GM19099 (cell line): ENCODE results near the gene BTG3.

ENCODE experiments used
- POLR2A ChIP-seq: IDR thresholded peaks from 3 replicates; pipeline ENCODE4 v1.6.1; 2011; ENCODE audit warnings: low read depth; ENCODE audit not compliant: insufficient read length; ENCODE audit errors: extremely low read depth

The BTG3 gene

DNA sequence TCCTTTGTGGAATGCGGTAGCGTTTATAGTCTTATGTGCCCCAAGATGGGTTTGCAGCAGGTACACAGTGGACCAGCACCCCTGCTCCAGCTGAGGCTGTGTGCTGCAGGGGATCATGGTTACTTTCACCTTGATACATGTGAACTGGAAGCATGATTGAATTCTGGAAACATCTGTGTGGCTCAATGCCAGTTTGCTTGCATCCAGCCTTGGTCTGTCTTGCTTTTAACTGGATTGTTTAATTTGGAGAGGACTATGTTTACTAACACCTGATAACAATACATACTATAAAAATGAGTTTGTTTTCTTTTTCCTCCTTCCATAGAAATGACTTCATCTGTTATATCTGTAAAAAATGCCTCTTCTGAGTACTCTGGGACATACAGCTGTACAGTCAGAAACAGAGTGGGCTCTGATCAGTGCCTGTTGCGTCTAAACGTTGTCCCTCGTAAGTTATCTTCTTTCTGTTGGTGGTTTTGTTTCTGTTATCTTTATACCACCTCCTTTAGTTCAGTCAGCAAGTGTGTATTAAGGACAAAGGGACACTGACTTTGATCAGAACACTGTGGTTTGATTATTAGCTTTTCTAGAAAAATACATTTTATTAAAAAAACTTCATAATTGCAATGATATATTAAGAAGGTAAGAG is 52.2 kb downstream of the BTG3 start:
- no peak for TF ChIP-seq POLR2A

DNA sequence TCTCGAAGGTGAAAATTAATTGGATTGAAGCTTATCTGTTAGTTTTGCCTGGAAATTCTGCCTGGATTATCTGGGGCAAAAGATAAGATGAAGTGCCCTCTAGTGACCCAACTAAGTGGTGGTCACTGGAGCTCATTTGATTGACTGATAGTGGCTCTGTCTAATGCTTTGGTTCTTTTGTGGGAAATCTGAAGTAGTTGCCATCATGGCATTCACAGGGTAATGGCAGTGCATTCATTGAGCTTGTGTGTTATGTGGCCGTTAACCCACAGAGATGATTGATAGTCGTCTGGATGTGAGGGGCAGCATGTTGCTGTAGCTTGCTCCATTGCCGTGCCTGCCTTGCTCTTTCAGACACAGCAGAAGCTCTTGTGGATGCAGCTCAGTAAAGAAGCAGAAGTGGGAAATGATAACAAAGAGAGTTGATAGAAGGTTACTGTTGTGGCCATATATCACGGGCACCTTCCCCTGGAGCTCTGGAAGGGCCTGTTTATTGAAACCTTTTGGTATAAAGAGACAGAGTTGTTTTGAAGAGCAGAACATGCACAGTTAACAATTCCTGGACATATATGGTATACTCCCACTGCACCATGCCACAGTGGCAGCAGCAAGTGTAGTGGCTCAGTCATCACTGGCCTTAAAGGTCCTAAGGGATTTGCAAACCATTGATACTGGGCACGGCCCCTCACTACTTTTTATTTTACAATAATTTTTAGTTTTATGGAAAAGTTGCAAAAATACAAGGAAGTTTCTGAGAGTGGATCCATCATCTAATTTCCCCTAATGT is 57.8 kb downstream of the BTG3 start:
- TF ChIP-seq POLR2A: no peak

DNA sequence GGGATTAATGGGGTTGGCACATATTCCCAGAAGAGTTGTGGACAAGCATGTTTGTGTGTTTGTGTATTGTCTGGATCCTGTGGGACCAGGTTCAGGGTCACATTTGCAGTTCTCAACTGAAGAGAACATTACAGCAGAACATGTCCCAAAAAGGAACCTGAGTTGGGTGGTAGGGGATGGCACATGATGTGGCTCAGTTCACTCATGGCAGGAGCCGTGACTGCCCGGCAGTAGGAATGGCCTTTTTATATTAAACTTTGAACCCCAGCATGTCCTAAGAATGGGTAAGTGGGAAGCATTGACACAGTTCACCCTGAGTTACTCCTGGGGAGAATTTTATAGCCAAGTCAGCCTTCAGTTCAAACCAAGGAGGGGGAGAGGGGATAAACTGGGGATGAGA is 58.6 kb downstream of the BTG3 start:
- no peak for TF ChIP-seq POLR2A

DNA sequence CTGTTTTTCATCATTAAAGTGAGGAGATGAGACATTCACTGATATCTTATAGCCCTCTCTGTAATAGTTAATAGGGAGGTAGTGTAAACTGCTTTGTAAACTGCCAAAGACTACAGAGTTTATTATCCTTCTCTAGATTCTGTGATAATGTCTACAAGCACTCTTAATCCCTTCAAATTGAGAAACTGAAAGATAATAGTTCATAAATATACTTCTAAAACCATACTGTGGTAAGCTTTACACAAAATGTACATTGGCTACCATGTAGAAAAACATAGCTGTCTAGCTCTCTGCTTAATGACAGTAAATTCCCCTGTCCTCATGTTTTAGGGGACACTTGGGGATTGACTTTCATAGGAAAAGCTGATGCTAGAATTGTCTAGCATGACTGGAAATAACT is 60.3 kb downstream of the BTG3 start:
- TF ChIP-seq POLR2A: no peak

DNA sequence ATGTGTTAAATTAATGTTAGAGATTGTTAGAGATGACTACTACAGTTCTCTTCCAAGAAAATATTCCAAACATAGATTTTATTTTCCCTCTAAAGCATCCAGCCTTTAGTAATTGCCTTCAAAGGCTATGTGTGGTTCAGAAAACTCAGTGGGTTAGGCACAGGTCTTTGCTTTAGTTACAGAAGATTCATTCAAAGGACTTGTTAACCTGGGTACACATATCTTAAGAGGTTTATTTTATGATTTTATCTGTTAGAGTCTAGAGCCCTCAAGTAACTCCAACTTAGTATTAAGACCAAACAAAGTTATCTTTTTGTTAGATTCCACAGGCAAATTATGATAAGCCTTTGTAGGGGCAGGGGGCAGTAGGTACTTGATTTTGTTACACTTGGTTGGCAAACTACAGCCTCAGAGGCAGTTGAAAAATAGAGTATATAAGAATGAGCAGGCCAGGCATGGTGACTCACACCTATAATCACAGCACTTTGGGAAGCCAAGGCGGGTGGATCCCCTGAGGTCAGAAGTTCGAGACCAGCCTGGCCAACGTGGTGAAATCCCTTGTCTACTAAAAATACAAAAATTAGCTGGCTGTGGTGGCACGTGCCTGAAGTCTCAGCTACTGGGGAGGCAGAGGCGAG is 61.9 kb downstream of the BTG3 start:
- no peak for TF ChIP-seq POLR2A

DNA sequence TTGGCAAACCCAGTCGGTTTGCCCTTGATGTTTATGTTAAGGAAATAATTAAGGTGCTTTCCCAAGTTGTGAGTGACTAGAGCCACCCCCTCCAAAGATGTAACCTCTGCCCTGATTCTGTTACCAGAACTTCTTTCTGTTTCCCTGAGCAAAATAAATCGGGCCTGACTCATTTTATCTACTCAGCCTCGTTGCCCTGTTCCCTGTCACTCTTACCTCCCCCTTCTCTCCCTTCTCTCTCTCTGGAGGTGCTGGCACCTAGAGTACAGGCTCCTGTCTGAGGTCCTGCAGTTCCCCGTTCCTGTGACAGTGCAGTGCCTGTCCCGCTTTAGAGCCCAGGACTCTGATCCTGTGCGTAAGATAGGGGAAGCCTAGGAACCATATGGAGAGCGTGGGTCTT is 64.4 kb downstream of the BTG3 start:
- no peak for TF ChIP-seq POLR2A

DNA sequence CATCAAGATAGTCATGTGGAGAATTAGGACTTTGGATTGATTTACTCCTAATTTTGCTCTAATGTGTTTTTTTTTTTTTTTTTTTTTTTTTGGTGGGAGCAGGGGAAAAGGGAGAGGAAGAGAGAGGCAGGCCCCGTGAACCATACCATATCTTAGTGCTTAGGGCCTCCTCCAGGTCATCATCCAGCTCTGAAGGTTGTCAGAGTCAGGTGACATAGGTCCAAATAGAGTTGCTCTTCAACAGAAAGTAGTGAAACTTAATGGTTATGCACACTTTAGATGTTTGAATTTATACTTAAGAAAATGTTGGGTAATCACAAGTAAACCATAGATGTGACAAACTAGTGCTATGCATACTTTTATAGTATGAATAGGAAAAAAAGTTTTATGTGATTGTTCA is 67.7 kb downstream of the BTG3 start:
- no peak for TF ChIP-seq POLR2A
